GM12878 (cell line): ENCODE data around the gene SPOCD1. TPM values are rescaled to one million over a fixed set of nuclear protein-coding genes. Genes with fewer than 3 reads are reported as not detected.

Experiments
- CREB1 ChIP-seq: IDR thresholded peaks from 2 replicates; pipeline ENCODE4 v1.6.1; 2012; ENCODE audit warnings: low read depth, mild to moderate bottlenecking, inconsistent platforms
- GATAD2B ChIP-seq: fragments of 450-650 bp; conservative IDR thresholded peaks from 2 replicates; pipeline ENCODE4 v1.6.1; 2017; ENCODE audit warnings: low read depth, mild to moderate bottlenecking, moderate library complexity
- HDAC6 ChIP-seq: fragments of 200-600 bp; sonication (generic); IDR thresholded peaks from one replicate; pipeline ENCODE4 v1.8.0; 2017; ENCODE audit warnings: antibody characterized with exemption; ENCODE audit not compliant: unreplicated experiment
- IKZF1 ChIP-seq: fragments of 450-650 bp; conservative IDR thresholded peaks from 2 replicates; pipeline ENCODE4 v1.6.1; 2017; ENCODE audit warnings: antibody characterized with exemption, mild to moderate bottlenecking
- JUND ChIP-seq: IDR thresholded peaks from 2 replicates; pipeline ENCODE4 v1.6.1; 2012; ENCODE audit warnings: low read depth, mild to moderate bottlenecking, low read length, improper control_type of control experiment, moderate library complexity
- MYC ChIP-seq: IDR thresholded peaks from 2 replicates; pipeline ENCODE4 v1.6.1; 2011; ENCODE audit warnings: mild to moderate bottlenecking, low read length, moderate library complexity, inconsistent platforms; ENCODE audit not compliant: insufficient read depth, insufficient replicate concordance, insufficient read length, severe bottlenecking
- NFXL1 ChIP-seq: fragments of 450-650 bp; IDR thresholded peaks from 2 replicates; pipeline ENCODE4 v1.6.1; 2017; ENCODE audit warnings: antibody characterized with exemption, mild to moderate bottlenecking, borderline replicate concordance
- NFYB ChIP-seq: IDR thresholded peaks from 2 replicates; pipeline ENCODE4 v1.6.1; 2011; ENCODE audit warnings: low read depth, mild to moderate bottlenecking, low read length, improper control_type of control experiment, moderate library complexity; ENCODE audit not compliant: insufficient read depth
- TCF7 ChIP-seq: IDR thresholded peaks from 2 replicates; pipeline ENCODE4 v1.6.1; 2014; ENCODE audit warnings: antibody characterized with exemption, borderline replicate concordance
- ZBED1 ChIP-seq: IDR thresholded peaks from 2 replicates; pipeline ENCODE4 v1.6.1; 2016; ENCODE audit warnings: borderline replicate concordance
- ZNF207 ChIP-seq: fragments of 450-650 bp; IDR thresholded peaks from 2 replicates; pipeline ENCODE4 v1.6.1; 2014; ENCODE audit warnings: antibody characterized with exemption, mild to moderate bottlenecking, borderline replicate concordance
- polyA plus RNA-seq, 11 experiments: library from polyadenylated mRNA; depleted of rRNA in 4 of 11; unstranded in 6 of 11; stranded (reverse) in 5 of 11; fragments of >200 nt; fragmentation: Nextera tagmentation in 4 of 11; fragmentation: Illumina TruSeq in 1 of 11; extraction: Ambion mirVana in 4 of 11; extraction: Trizol in 1 of 11; gene quantifications; 1 replicate in 1 of 11; 2 replicates in 10 of 11; pipeline versions ENCODE4 v1.2.1 to v1.2.3, GENCODE V29; 2011 to 2016; ENCODE audit warnings: inconsistent platforms in 2 of 11, missing spikeins in 2 of 11, low read depth in 1 of 11
- total RNA-seq, 4 experiments: library from RNA; depleted of rRNA in 3 of 4; stranded (reverse); fragments of >200 nt in 3 of 4; fragmentation: Illumina TruSeq in 1 of 4; extraction: Trizol in 1 of 4; gene quantifications; 2 replicates each; pipeline versions ENCODE4 v1.2.1 to v1.2.3, GENCODE V29; 2013 to 2021
- TF ChIP-seq, protein P1 (sequence below): fragments of 450-650 bp; IDR thresholded peaks from 2 replicates; pipeline ENCODE4 v1.6.1; 2016; ENCODE audit warnings: mild to moderate bottlenecking
- TF ChIP-seq, protein P2 (sequence below): IDR thresholded peaks from 2 replicates; pipeline ENCODE4 v1.6.1; 2012; ENCODE audit warnings: low read depth, low read length, improper control_type of control experiment

The SPOCD1 gene
- total and polyA plus RNA-seq, 10 of the 15 experiments (the other 5 are each of a cell fraction or from before 2014, with no cell fraction given) = 0.02 to 0.65 (median 0.13) TPM; not detected in 4

DNA sequence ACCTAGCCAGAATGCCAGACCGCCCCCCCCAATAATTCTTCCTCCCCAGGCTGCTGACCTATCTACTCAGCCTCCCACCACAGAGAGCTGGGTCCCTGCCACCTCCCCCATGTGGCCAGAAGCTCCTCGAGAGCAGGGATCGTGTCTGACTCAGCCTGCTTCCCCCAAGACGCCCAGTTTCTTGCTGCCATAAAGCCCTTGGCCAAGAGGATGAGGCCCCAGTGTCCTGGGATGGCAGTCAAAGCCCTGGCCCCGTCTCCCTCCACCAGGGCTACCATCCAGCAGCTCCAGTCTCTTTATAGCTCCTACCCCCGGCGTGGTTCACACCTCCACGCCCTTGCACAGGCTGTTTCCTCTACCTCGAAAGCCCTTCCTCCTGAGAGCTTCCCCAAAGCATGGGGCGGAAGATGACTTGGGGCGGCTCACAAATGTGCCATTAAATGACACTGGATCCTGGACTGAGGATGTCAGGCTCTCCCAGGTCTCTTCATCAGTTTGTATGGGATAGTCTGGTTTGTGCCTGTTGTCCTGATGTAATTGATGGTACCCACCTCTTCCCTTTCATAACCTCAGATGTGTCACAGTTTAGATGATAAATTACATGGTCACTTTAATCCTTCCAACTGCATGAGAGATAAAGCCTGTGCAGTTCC, 64.8 kb downstream of the SPOCD1 start (continued):
- no peak for TF ChIP-seq HDAC6
- TF ChIP-seq TCF7 = no peak
- TF ChIP-seq NFXL1 = no peak
- TF ChIP-seq, protein P1, sequence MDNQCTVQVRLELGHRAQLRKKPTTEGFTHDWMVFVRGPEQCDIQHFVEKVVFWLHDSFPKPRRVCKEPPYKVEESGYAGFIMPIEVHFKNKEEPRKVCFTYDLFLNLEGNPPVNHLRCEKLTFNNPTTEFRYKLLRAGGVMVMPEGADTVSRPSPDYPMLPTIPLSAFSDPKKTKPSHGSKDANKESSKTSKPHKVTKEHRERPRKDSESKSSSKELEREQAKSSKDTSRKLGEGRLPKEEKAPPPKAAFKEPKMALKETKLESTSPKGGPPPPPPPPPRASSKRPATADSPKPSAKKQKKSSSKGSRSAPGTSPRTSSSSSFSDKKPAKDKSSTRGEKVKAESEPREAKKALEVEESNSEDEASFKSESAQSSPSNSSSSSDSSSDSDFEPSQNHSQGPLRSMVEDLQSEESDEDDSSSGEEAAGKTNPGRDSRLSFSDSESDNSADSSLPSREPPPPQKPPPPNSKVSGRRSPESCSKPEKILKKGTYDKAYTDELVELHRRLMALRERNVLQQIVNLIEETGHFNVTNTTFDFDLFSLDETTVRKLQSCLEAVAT = no peak
- peak; percentile 37; the same call in 1 of the 2 replicates for TF ChIP-seq IKZF1
- TF ChIP-seq CREB1 = no peak
- TF ChIP-seq NFYB = no peak
- TF ChIP-seq MYC = no peak
- TF ChIP-seq GATAD2B = 0 out of 2 replicates have a peak, but pooled peaks have one; percentile 32
- TF ChIP-seq ZNF207 = no peak
- TF ChIP-seq, protein P2, sequence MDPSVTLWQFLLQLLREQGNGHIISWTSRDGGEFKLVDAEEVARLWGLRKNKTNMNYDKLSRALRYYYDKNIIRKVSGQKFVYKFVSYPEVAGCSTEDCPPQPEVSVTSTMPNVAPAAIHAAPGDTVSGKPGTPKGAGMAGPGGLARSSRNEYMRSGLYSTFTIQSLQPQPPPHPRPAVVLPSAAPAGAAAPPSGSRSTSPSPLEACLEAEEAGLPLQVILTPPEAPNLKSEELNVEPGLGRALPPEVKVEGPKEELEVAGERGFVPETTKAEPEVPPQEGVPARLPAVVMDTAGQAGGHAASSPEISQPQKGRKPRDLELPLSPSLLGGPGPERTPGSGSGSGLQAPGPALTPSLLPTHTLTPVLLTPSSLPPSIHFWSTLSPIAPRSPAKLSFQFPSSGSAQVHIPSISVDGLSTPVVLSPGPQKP = no peak
- TF ChIP-seq JUND = no peak
- no peak for TF ChIP-seq ZBED1
